ENCODE results near the gene CXCL16. TPM values are rescaled to one million over a fixed set of nuclear protein-coding genes. Genes with fewer than 3 reads are reported as not detected.
"Not testable (repeated sequence)": the region's sequence is repeated elsewhere in the genome, so short reads cannot be mapped to it uniquely, and the experiment has no call there.

The CXCL16 gene
- total RNA-seq, 6 experiments from 2014 or later = 0.31 to 0.92 (median 0.62) TPM

GRCh38 chr17:4701116-4701515 is 38.6 kb downstream of the CXCL16 start:
- DNase-seq = no peak
- no peaks in the 10 kb centered on the region for H3K27me3 Mint-ChIP-seq (ENCODE audit: insufficient read depth)
- H3K4me3 Mint-ChIP-seq = no peak overlapping the region
- H3K4me1 Mint-ChIP-seq (ENCODE audit: low read depth) = peaks cover 36% of the 10 kb centered on the region
- no peaks in the 10 kb centered on the region for H3K9me3 Mint-ChIP-seq
- no peak for TF ChIP-seq CTCF (IDR thresholded peaks at IDR 0.05)
- H3K27ac Mint-ChIP-seq = no peak overlapping the region
- H3K36me3 Mint-ChIP-seq (ENCODE audit: low read depth) = peaks cover 18% of the 10 kb centered on the region

DNA sequence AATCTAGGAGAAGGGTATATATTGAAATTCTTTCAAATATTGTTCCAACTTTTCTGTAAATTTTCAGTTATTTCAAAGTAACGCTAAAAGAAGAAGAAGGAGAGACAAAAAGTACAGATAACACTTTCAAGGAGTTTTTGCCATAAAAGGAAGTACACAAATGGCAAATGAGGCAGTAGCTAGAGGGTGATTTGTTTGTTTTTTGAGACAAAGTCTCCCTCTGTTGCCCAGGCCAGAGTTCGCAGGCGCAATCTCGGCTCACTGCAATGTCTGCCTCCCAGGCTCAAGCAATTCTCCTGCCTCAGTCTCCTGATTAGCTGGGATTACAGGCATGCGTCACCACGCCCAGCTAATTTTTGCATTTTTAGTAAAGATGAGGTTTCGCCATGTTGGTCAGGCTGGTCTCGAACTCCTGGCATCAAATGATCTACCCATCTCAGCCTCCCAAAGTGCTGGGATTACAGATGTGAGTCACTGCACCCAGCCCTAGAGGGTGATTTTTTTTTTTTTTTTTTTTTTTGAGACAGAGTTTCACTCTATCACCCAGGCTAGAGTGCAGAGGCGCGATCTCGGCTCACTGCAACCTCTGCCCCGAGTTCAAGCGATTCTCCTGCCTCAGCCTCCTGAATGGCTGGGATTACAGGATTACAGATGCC is 40.2 kb downstream of the CXCL16 start:
- peaks cover 28% of the 10 kb centered on the region for H3K4me1 Mint-ChIP-seq (ENCODE audit: low read depth)
- H3K9me3 Mint-ChIP-seq; H3K4me3 Mint-ChIP-seq; H3K27me3 Mint-ChIP-seq (ENCODE audit: insufficient read depth); H3K27ac Mint-ChIP-seq; DNase-seq: not testable (repeated sequence)
- peaks cover 18% of the 10 kb centered on the region for H3K36me3 Mint-ChIP-seq (ENCODE audit: low read depth)

GRCh38 chr17:4696437-4696805 is 43.3 kb downstream of the CXCL16 start:
- no peaks in the 10 kb centered on the region for H3K9me3 Mint-ChIP-seq
- no peaks in the 10 kb centered on the region for H3K27me3 Mint-ChIP-seq (ENCODE audit: insufficient read depth)
- no peak for TF ChIP-seq CTCF (IDR thresholded peaks at IDR 0.05)
- DNase-seq = no peak
- H3K4me1 Mint-ChIP-seq (ENCODE audit: low read depth) = peaks cover 13% of the 10 kb centered on the region
- H3K4me3 Mint-ChIP-seq = no peak overlapping the region
- H3K36me3 Mint-ChIP-seq (ENCODE audit: low read depth) = peaks cover 28% of the 10 kb centered on the region
- no peak overlapping the region for H3K27ac Mint-ChIP-seq

DNA sequence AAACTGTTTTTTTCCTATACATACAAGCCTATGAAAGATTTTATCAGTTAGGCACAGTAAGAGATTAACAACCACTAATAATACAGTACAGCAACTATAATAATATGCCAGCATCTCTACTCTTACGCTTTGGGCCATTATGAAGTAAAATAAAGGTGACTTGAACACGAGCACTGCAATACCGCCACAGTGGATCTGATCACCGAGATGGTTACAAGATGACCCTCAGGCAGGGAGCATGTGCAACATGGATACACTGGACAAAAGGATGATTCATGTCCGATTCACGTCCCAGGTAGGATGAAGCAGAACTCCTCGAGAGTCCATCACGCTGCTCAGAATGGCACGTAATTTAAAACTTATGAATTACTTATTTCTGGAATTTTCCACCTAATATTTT is 46.3 kb downstream of the CXCL16 start:
- H3K27ac Mint-ChIP-seq = no peak overlapping the region
- TF ChIP-seq CTCF (IDR thresholded peaks at IDR 0.05) = no peak
- no peaks in the 10 kb centered on the region for H3K9me3 Mint-ChIP-seq

DNA sequence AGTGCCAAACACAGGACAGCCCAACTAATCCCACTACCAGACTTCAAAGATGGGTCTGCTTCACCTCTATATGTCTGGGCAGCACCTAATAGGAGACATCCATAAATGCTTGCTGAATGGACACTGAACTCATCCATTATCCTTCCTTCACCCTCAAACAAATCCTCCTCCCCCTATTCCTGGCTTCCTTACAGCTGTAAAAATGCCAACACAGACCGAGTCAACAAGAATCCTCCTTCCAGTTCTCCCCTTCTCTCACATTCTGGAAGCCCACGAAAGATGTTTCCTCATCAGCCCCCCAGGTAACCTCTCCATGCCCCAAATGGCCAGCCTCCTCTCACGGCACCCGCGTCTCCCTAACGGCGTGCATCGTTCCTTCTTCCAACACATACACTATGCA is 48.0 kb downstream of the CXCL16 start:
- Mint-ChIP-seq H3K4me3 (no peak overlapping the region), H3K9me3 (no peaks in the 10 kb centered on the region), H3K36me3 (ENCODE audit: low read depth) (peaks cover 53% of the 10 kb centered on the region), H3K27me3 (ENCODE audit: insufficient read depth) (no peaks in the 10 kb centered on the region; the same call in 1 of the 2 replicates), H3K27ac (no peak overlapping the region), H3K4me1 (ENCODE audit: low read depth) (peaks cover 8% of the 10 kb centered on the region)
- TF ChIP-seq CTCF (IDR thresholded peaks at IDR 0.05) = no peak
- no peak for DNase-seq

More for the DNA sequence above, 46.3 kb downstream of the CXCL16 start:
- Mint-ChIP-seq H3K36me3 (ENCODE audit: low read depth) (peaks cover 53% of the 10 kb centered on the region), H3K27me3 (ENCODE audit: insufficient read depth) (no peaks in the 10 kb centered on the region), H3K4me1 (ENCODE audit: low read depth) (peaks cover 8% of the 10 kb centered on the region), H3K4me3 (no peak overlapping the region)
- DNase-seq = no peak

- Mint-ChIP-seq H3K4me1 (ENCODE audit: low read depth) (peaks cover 8% of the 10 kb centered on the region), H3K27me3 (ENCODE audit: insufficient read depth) (no peaks in the 10 kb centered on the region; the same call in 1 of the 2 replicates), H3K4me3 (no peak overlapping the region), H3K36me3 (ENCODE audit: low read depth) (peaks cover 50% of the 10 kb centered on the region), H3K9me3 (no peaks in the 10 kb centered on the region), H3K27ac (no peak overlapping the region)
- DNase-seq = no peak
- no peak for TF ChIP-seq CTCF (IDR thresholded peaks at IDR 0.05)
Observed at GRCh38 chr17:4690745-4691144, 49.0 kb downstream of the CXCL16 start.

DNA sequence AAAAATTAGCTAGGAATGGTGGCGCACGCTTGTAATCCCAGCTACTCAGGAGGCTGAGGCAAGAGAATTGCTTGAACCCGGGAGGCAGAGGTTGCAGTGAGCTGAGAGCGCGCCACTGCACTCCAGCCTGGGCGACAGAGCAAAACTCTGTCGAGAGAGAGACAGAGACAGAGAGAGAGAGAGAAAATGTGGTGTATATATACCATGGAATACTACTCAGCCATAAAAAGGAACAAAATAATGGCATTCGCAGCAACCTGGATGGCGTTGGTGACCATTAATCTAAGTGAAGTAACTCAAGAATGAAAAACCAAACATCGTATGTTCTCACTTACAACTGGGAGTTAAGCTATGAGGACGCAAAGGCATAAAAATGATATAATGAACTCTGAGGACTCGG is 49.9 kb downstream of the CXCL16 start:
- peaks cover 54% of the 10 kb centered on the region for H3K36me3 Mint-ChIP-seq (ENCODE audit: low read depth)
- not testable (repeated sequence) for H3K4me3 Mint-ChIP-seq; H3K4me1 Mint-ChIP-seq (ENCODE audit: low read depth); H3K27me3 Mint-ChIP-seq (ENCODE audit: insufficient read depth); H3K9me3 Mint-ChIP-seq; H3K27ac Mint-ChIP-seq; DNase-seq

DNA sequence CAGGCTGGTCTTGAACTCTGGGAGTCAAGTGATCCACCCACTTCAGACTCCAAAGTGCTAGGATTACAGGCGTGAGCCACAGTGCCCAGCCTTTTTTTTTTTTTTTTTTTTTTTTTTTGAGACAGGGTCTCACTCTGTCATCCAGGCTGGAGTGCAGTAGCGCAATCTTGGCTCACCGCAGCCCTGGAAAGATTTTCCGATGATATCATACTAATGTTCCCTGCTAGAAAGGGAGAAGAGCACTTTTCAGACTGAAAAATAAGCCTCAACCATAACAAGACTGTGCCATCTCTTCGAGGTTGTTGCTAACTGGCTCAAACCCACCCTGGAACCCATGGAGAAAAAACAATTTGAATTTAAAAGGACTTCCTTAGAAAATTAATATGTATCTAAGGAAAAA is 56.0 kb downstream of the CXCL16 start:
- not testable (repeated sequence) for H3K27ac Mint-ChIP-seq; DNase-seq; H3K9me3 Mint-ChIP-seq; H3K4me3 Mint-ChIP-seq; H3K27me3 Mint-ChIP-seq (ENCODE audit: insufficient read depth)
- Mint-ChIP-seq H3K36me3 (ENCODE audit: low read depth) (peaks cover 46% of the 10 kb centered on the region), H3K4me1 (ENCODE audit: low read depth) (peaks cover 24% of the 10 kb centered on the region)

Measured in HFFc6 (cell line).